ENCODE measurements around the gene SKI.

GRCh38 chr1:2356911-2357845 is 129.1 kb downstream of the SKI start:
- TF ChIP-seq POLR2A (IDR thresholded peaks at IDR 0.05) (no peak), CTCF (IDR thresholded peaks at IDR 0.05) (no peak), POLR2AphosphoS5 (IDR thresholded peaks at IDR 0.05; ENCODE audit: insufficient read depth in 1 of 2, low read depth in 1 of 2) (no peak)
